GM12874 (cell line): ENCODE measurements around the gene GPR3.
A peak's percentile ranks its signal among the peaks of the same experiment; 100 is the strongest.

ENCODE experiments used
- TF ChIP-seq, protein P1 (sequence below): IDR thresholded peaks from 2 replicates; pipeline ENCODE4 v1.5.1; 2011; ENCODE audit warnings: low read depth, mild to moderate bottlenecking, control low read depth, low read length, moderate library complexity; ENCODE audit not compliant: insufficient read depth

GPR3 gene

GRCh38 chr1:27394282-27394658, 1.8 kb downstream of the GPR3 start:
- TF ChIP-seq, protein P1, sequence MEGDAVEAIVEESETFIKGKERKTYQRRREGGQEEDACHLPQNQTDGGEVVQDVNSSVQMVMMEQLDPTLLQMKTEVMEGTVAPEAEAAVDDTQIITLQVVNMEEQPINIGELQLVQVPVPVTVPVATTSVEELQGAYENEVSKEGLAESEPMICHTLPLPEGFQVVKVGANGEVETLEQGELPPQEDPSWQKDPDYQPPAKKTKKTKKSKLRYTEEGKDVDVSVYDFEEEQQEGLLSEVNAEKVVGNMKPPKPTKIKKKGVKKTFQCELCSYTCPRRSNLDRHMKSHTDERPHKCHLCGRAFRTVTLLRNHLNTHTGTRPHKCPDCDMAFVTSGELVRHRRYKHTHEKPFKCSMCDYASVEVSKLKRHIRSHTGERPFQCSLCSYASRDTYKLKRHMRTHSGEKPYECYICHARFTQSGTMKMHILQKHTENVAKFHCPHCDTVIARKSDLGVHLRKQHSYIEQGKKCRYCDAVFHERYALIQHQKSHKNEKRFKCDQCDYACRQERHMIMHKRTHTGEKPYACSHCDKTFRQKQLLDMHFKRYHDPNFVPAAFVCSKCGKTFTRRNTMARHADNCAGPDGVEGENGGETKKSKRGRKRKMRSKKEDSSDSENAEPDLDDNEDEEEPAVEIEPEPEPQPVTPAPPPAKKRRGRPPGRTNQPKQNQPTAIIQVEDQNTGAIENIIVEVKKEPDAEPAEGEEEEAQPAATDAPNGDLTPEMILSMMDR, result no peak

DNA sequence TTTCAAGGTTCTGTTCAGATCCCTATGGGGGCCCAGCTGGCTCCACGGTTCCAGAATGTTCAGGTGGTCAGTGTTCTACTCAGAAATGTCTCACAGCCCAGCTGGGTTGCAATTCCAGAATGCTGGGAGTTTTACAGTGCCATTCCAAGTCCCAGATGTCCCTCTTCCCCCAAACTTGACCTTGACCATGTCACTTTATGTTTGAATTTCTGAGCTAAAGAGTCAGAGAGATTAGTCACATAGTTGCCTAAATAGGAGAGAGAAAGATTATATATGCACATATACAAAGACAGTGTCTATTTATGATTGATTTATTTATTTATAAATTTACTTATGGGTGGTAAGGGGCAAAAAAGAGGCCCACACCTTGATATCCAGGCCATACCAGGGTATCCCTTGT, 2.5 kb downstream of the GPR3 start:
- TF ChIP-seq, protein P1, result no peak

GRCh38 chr1:27395441-27396195, 3.2 kb downstream of the GPR3 start:
- TF ChIP-seq, protein P1, result peak; percentile 91

GRCh38 chr1:27397110-27397509, 4.7 kb downstream of the GPR3 start:
- TF ChIP-seq, protein P1, result no peak

DNA sequence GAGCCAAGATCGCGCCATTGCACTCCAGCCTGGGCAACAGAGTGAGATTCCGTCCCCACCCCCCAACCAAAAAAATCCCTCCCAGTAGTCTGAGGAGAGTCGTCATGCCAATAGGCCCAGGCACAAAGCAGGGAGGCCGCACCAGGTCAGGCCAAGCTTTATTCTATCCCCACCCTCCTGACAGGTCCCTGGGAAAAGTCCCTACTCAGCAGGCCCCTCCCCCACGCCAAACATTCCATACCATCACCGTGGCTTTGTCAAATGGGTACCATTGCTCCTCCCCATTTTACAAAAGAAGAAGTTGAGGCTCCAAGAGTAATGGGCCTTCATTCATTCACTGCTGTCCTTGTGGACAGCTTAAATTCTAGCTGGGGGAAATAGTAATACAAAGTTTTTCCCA, 5.3 kb downstream of the GPR3 start:
- TF ChIP-seq, protein P1, result no peak

GRCh38 chr1:27398405-27399149, 6.2 kb downstream of the GPR3 start:
- TF ChIP-seq, protein P1, result no peak

- TF ChIP-seq, protein P1, result no peak
Measured at GRCh38 chr1:27399251-27400025, 7.0 kb downstream of the GPR3 start.
